Loucy (cell line): ENCODE measurements around the gene DNMBP.

Experiments
- H2AFZ ChIP-seq: fragments of 200-600 bp; sonication (generic); 2 replicates; pipeline ENCODE4 v1.6.0; 2016; ENCODE audit warnings: antibody characterized with exemption, mild to moderate bottlenecking, low read length, moderate library complexity
- H3F3A ChIP-seq: fragments of 200-600 bp; 2 replicates; pipeline ENCODE4 v1.6.0; 2016; ENCODE audit warnings: antibody characterized with exemption, low read depth, mild to moderate bottlenecking
- H3K27me3 ChIP-seq: fragments of 200-600 bp; sonication (generic); 2 replicates; pipeline ENCODE4 v1.6.1; 2014; ENCODE audit warnings: low read length, mild to moderate bottlenecking; ENCODE audit not compliant: insufficient read depth, poor library complexity, severe bottlenecking
- H3K36me3 ChIP-seq: fragments of 200-600 bp; sonication (generic); 2 replicates; pipeline ENCODE4 v1.6.1; 2016; ENCODE audit warnings: low read length; ENCODE audit not compliant: insufficient read depth
- H3K4me1 ChIP-seq: fragments of 200-600 bp; sonication (generic); 2 replicates; pipeline ENCODE4 v1.5.1; 2014; ENCODE audit warnings: low read length, mild to moderate bottlenecking; ENCODE audit not compliant: insufficient read depth, poor library complexity, severe bottlenecking
- H3K4me2 ChIP-seq: fragments of 200-600 bp; sonication (generic); 2 replicates; pipeline ENCODE4 v1.6.0; 2014; ENCODE audit warnings: antibody characterized with exemption, low read length, low read depth, mild to moderate bottlenecking; ENCODE audit not compliant: poor library complexity, severe bottlenecking
- H3K4me3 ChIP-seq: fragments of 200-600 bp; sonication (generic); 2 replicates; pipeline ENCODE4 v1.5.1; 2014; ENCODE audit warnings: low read length, mild to moderate bottlenecking, mixed read lengths; ENCODE audit not compliant: poor library complexity, severe bottlenecking
- H3K79me2 ChIP-seq: fragments of 200-600 bp; sonication (generic); 2 replicates; pipeline ENCODE4 v1.6.1; 2014; ENCODE audit warnings: low read length; ENCODE audit not compliant: insufficient read depth
- H3K9ac ChIP-seq: fragments of 200-600 bp; sonication (generic); 2 replicates; pipeline ENCODE4 v1.6.0; 2014; ENCODE audit warnings: mild to moderate bottlenecking, low read depth, low read length, moderate library complexity; ENCODE audit not compliant: poor library complexity, severe bottlenecking
- H3K9me2 ChIP-seq: fragments of 200-600 bp; sonication (generic); replicated peaks from 2 replicates; pipeline ENCODE4 v1.6.1; 2016; ENCODE audit warnings: low read depth, low read length, mixed read lengths
- H3K9me3 ChIP-seq: fragments of 200-600 bp; sonication (generic); 2 replicates; pipeline ENCODE4 v1.6.1; 2014; ENCODE audit warnings: mild to moderate bottlenecking, antibody characterized with exemption, low read length, low read depth; ENCODE audit not compliant: insufficient read depth
- H4K20me1 ChIP-seq: fragments of 200-600 bp; sonication (generic); 2 replicates; pipeline ENCODE4 v1.6.0; 2014; ENCODE audit warnings: antibody characterized with exemption, low read length, mild to moderate bottlenecking; ENCODE audit not compliant: insufficient read depth, poor library complexity, severe bottlenecking
- EZH2phosphoT487 ChIP-seq: fragments of 200-600 bp; IDR thresholded peaks from 2 replicates; pipeline ENCODE4 v1.6.1; 2018; ENCODE audit warnings: antibody characterized with exemption, mild to moderate bottlenecking, moderate library complexity, borderline replicate concordance
- TF ChIP-seq, protein P1 (sequence below): fragments of 200-600 bp; sonication (generic); conservative IDR thresholded peaks from 2 replicates; pipeline ENCODE4 v1.5.1; 2014; ENCODE audit warnings: mild to moderate bottlenecking, antibody characterized with exemption, low read length

DNMBP gene, protein sequence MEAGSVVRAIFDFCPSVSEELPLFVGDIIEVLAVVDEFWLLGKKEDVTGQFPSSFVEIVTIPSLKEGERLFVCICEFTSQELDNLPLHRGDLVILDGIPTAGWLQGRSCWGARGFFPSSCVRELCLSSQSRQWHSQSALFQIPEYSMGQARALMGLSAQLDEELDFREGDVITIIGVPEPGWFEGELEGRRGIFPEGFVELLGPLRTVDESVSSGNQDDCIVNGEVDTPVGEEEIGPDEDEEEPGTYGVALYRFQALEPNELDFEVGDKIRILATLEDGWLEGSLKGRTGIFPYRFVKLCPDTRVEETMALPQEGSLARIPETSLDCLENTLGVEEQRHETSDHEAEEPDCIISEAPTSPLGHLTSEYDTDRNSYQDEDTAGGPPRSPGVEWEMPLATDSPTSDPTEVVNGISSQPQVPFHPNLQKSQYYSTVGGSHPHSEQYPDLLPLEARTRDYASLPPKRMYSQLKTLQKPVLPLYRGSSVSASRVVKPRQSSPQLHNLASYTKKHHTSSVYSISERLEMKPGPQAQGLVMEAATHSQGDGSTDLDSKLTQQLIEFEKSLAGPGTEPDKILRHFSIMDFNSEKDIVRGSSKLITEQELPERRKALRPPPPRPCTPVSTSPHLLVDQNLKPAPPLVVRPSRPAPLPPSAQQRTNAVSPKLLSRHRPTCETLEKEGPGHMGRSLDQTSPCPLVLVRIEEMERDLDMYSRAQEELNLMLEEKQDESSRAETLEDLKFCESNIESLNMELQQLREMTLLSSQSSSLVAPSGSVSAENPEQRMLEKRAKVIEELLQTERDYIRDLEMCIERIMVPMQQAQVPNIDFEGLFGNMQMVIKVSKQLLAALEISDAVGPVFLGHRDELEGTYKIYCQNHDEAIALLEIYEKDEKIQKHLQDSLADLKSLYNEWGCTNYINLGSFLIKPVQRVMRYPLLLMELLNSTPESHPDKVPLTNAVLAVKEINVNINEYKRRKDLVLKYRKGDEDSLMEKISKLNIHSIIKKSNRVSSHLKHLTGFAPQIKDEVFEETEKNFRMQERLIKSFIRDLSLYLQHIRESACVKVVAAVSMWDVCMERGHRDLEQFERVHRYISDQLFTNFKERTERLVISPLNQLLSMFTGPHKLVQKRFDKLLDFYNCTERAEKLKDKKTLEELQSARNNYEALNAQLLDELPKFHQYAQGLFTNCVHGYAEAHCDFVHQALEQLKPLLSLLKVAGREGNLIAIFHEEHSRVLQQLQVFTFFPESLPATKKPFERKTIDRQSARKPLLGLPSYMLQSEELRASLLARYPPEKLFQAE (N-terminal part only)

GRCh38 chr10:100009793-100010676, at the start of gene DNMBP:
Gene DNMBP, minus strand, starts transcription at chr10:100009947. Its CDS starts 37,823 bp downstream, at chr10:99972124.
- H3K9me2 ChIP-seq, result no peaks in the 10 kb centered on the region
- no peak for TF ChIP-seq EZH2phosphoT487
- TF ChIP-seq, protein P1, sequence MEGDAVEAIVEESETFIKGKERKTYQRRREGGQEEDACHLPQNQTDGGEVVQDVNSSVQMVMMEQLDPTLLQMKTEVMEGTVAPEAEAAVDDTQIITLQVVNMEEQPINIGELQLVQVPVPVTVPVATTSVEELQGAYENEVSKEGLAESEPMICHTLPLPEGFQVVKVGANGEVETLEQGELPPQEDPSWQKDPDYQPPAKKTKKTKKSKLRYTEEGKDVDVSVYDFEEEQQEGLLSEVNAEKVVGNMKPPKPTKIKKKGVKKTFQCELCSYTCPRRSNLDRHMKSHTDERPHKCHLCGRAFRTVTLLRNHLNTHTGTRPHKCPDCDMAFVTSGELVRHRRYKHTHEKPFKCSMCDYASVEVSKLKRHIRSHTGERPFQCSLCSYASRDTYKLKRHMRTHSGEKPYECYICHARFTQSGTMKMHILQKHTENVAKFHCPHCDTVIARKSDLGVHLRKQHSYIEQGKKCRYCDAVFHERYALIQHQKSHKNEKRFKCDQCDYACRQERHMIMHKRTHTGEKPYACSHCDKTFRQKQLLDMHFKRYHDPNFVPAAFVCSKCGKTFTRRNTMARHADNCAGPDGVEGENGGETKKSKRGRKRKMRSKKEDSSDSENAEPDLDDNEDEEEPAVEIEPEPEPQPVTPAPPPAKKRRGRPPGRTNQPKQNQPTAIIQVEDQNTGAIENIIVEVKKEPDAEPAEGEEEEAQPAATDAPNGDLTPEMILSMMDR, result peak; percentile 58
- no peaks in the 10 kb centered on the region for H3K36me3 ChIP-seq
- no peaks in the 10 kb centered on the region for H4K20me1 ChIP-seq
- peak within 1 kb of the TSS; percentile 88 for H3K4me3 ChIP-seq
- peaks cover 41% of the 10 kb centered on the region for H3K4me1 ChIP-seq
- peak within 1 kb of the TSS; percentile 71 for H3K9ac ChIP-seq
- H2AFZ ChIP-seq, result peak within 1 kb of the TSS; percentile 100
- H3F3A ChIP-seq, result no peaks in the 10 kb centered on the region
- no peaks in the 10 kb centered on the region for H3K9me3 ChIP-seq
- peaks cover 33% of the 10 kb centered on the region for H3K79me2 ChIP-seq
- no peaks in the 10 kb centered on the region for H3K27me3 ChIP-seq
- peak within 1 kb of the TSS; percentile 97 for H3K4me2 ChIP-seq

DNA sequence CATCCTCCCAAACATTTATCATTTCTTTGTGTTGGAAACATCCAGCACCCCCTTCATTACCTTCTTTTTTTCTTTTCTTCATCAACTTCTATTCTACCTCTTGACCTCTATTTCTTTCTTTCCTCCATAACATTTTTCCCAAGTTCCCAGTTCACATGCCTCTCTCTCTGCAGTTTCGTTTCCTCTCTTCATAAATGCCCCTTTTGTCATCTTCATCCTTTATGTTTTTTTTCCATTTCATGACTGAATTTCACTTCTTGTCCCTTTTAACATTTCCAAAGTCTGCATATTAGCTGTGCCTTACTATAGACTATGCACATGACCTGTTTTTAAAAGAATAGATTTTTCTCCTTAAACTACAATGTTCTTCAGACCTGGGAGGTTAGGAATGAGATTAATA, 48.2 kb upstream of the DNMBP start:
- H3K36me3 ChIP-seq, result no peaks in the 10 kb centered on the region
- H2AFZ ChIP-seq, result no peak overlapping the region
- H3K4me1 ChIP-seq, result no peaks in the 10 kb centered on the region
- no peaks in the 10 kb centered on the region for H3K79me2 ChIP-seq
- H3K9me3 ChIP-seq, result no peaks in the 10 kb centered on the region
- H4K20me1 ChIP-seq, result no peaks in the 10 kb centered on the region
- no peaks in the 10 kb centered on the region for H3K9me2 ChIP-seq
- no peak overlapping the region for H3K4me2 ChIP-seq
- H3K27me3 ChIP-seq, result peaks cover 4% of the 10 kb centered on the region
- no peak overlapping the region for H3K4me3 ChIP-seq
- H3K9ac ChIP-seq, result no peak overlapping the region
- H3F3A ChIP-seq, result no peaks in the 10 kb centered on the region
- TF ChIP-seq, protein P1, result no peak
- TF ChIP-seq EZH2phosphoT487, result no peak
